CD14-positive monocyte (primary cell): ENCODE measurements around the gene CLCNKA. TPM values are rescaled to one million over a fixed set of nuclear protein-coding genes. Genes with fewer than 3 reads are reported as not detected.
A peak's percentile ranks its signal among the peaks of the same experiment; 100 is the strongest.

ENCODE experiments used
- DNase-seq, 3 donors: peaks; one replicate each; pipeline ENCODE4 v3.0.0-alpha.2; 2011 to 2022
- H2AFZ ChIP-seq: 2 replicates; pipeline ENCODE4 v1.6.0; 2012; ENCODE audit warnings: mild to moderate bottlenecking, low read depth, low read length, inconsistent platforms; ENCODE audit not compliant: insufficient read depth, poor library complexity, severe bottlenecking
- H3K27ac ChIP-seq, 2 donors: 1 replicate in 1 of 2; 2 replicates in 1 of 2; pipeline ENCODE4 v1.5.1; 2012 to 2013; ENCODE audit warnings: low read length in 2 of 2, control low read depth in 1 of 2, inconsistent platforms in 1 of 2, low read depth in 1 of 2, mild to moderate bottlenecking in 1 of 2
- H3K27me3 ChIP-seq, 2 donors: one replicate each; pipeline versions ENCODE4 v1.6.0 to v1.6.1; 2011 to 2013; ENCODE audit warnings: low read length in 2 of 2; ENCODE audit not compliant: control insufficient read depth in 2 of 2, insufficient read depth in 2 of 2
- H3K36me3 ChIP-seq, 2 donors: replicated peaks in 1 of 2; 1 replicate in 1 of 2; 2 replicates in 1 of 2; pipeline versions ENCODE4 v1.5.1 to v1.6.1; 2012 to 2013; ENCODE audit warnings: low read length in 2 of 2, control low read depth in 1 of 2, inconsistent platforms in 1 of 2, mild to moderate bottlenecking in 1 of 2; ENCODE audit not compliant: insufficient read depth in 2 of 2, control insufficient read depth in 1 of 2
- H3K4me1 ChIP-seq, 2 donors: 1 replicate in 1 of 2; 2 replicates in 1 of 2; pipeline versions ENCODE4 v1.5.1 to v1.6.1; 2012 to 2013; ENCODE audit warnings: low read length in 2 of 2, control low read depth in 1 of 2, inconsistent platforms in 1 of 2, mild to moderate bottlenecking in 1 of 2, moderate library complexity in 1 of 2; ENCODE audit not compliant: insufficient read depth in 2 of 2, control insufficient read depth in 1 of 2
- H3K4me2 ChIP-seq: replicated peaks from 2 replicates; pipeline ENCODE3; 2012; ENCODE audit warnings: low read length, moderate library complexity, mild to moderate bottlenecking; ENCODE audit not compliant: poor library complexity, severe bottlenecking; ENCODE audit errors: extremely low read depth
- H3K4me3 ChIP-seq, 3 experiments: fragments of 200-600 bp in 1 of 3; sonication (generic) in 1 of 3; replicated peaks in 1 of 3; 1 replicate in 2 of 3; 2 replicates in 1 of 3; pipeline ENCODE4 v1.5.1; 2011 to 2013; ENCODE audit warnings: low read length in 3 of 3, mild to moderate bottlenecking in 3 of 3, control low read depth in 2 of 3, low read depth in 2 of 3, inconsistent platforms in 1 of 3, moderate library complexity in 1 of 3
- H3K79me2 ChIP-seq: 2 replicates; pipeline ENCODE4 v1.6.0; 2012; ENCODE audit warnings: mild to moderate bottlenecking, control low read depth, inconsistent platforms, low read length, moderate library complexity; ENCODE audit not compliant: insufficient read depth
- H3K9ac ChIP-seq: 2 replicates; pipeline ENCODE4 v1.6.0; 2017; ENCODE audit warnings: low read length, mild to moderate bottlenecking; ENCODE audit not compliant: insufficient read depth, poor library complexity, severe bottlenecking
- H3K9me3 ChIP-seq, 2 donors: replicated peaks in 1 of 2; 1 replicate in 1 of 2; 2 replicates in 1 of 2; pipeline versions ENCODE4 v1.5.1 to v1.6.1; 2012 to 2013; ENCODE audit warnings: low read length in 2 of 2, control low read depth in 1 of 2; ENCODE audit not compliant: control insufficient read depth in 1 of 2, insufficient read depth in 1 of 2
- H4K20me1 ChIP-seq: 2 replicates; pipeline ENCODE4 v1.6.0; 2012; ENCODE audit warnings: mild to moderate bottlenecking, low read length, control low read depth, moderate library complexity; ENCODE audit not compliant: insufficient read depth
- H3K27ac Mint-ChIP-seq, 7 donors: one replicate each; pipeline ENCODE4 v1.8.0; 2020; ENCODE audit warnings: mild to moderate bottlenecking in 7 of 7, mixed read lengths in 7 of 7, moderate library complexity in 6 of 7, inconsistent platforms in 2 of 7
- H3K27me3 Mint-ChIP-seq, 3 donors: one replicate each; pipeline ENCODE4 v1.8.0; 2021 to 2022; ENCODE audit warnings: low read depth in 3 of 3, mild to moderate bottlenecking in 3 of 3, mixed read lengths in 3 of 3, moderate library complexity in 3 of 3, inconsistent platforms in 1 of 3
- H3K36me3 Mint-ChIP-seq, 2 donors: one replicate each; pipeline ENCODE4 v1.8.0; 2020; ENCODE audit warnings: mixed read lengths in 2 of 2, inconsistent platforms in 1 of 2, mild to moderate bottlenecking in 1 of 2
- H3K4me1 Mint-ChIP-seq: one replicate; pipeline ENCODE4 v1.8.0; 2020; ENCODE audit warnings: mild to moderate bottlenecking, mixed read lengths
- H3K4me3 Mint-ChIP-seq, 2 donors: one replicate each; pipeline ENCODE4 v1.8.0; 2020; ENCODE audit warnings: mild to moderate bottlenecking in 2 of 2, mixed read lengths in 2 of 2, moderate library complexity in 1 of 2
- H3K9me3 Mint-ChIP-seq, 7 donors: one replicate each; pipeline ENCODE4 v1.8.0; 2020 to 2022; ENCODE audit warnings: mixed read lengths in 7 of 7, mild to moderate bottlenecking in 6 of 7, moderate library complexity in 6 of 7, inconsistent platforms in 2 of 7
- WGBS: methylation state at CpG from one replicate; pipeline ENCODE4 v1.1.5; 2013; ENCODE audit warnings: missing lambda C conversion rate; ENCODE audit not compliant: insufficient coverage; 5-methylcytosine and 5-hydroxymethylcytosine counted together
- intact Hi-C, 2 donors: fragments of 100-400 bp; cut with micrococcal nuclease; formaldehyde crosslinking; loops; one replicate each; pipeline versions ENCODE4 v1.15.0 to v1.15.1; 2023
- polyA plus RNA-seq, 3 donors: library from polyadenylated mRNA; depleted of rRNA in 1 of 3; unstranded in 2 of 3; stranded (reverse) in 1 of 3; fragments of 300-500 nt in 2 of 3; fragments of >200 nt in 1 of 3; fragmentation: Illumina TruSeq in 2 of 3; gene quantifications; 1 replicate in 2 of 3; 2 replicates in 1 of 3; pipeline ENCODE4 v1.2.3, GENCODE V29; 2012 to 2021
- TF ChIP-seq, protein P1 (sequence below): fragments of 200-600 bp; IDR thresholded peaks from one replicate; pipeline ENCODE4 v1.8.0; 2022; ENCODE audit warnings: antibody characterized with exemption, mild to moderate bottlenecking

CLCNKA gene
- polyA plus RNA-seq, 3 donors: 0.07 TPM; not detected in 2

DNA sequence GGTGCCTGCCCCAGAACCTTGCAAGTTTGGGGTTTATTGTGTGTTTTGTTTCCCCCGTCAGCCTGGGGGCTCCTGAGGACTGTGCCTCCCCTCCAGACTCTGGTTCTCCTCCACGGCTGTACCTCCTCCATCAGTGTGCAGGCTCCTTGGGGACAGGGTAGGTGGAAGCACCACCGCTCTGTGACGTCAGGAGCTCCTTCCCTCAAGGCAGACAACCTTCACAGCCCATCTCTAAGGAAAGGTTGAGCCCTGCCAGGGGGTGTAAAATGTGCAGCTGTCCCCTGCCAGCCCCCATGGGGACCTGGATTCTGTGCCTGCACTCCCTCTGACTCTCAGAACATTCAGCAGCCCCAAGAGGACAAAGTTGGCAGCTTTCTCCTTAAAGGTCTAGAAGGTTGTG is 3.5 kb upstream of the CLCNKA start:
- Mint-ChIP-seq H3K27ac (no peak overlapping the region), H3K4me1 (peaks cover 8% of the 10 kb centered on the region), H3K27me3 (peaks cover 8 to 28% (median 22%) of the 10 kb centered on the region in 3 donors), H3K9me3 (no peaks in the 10 kb centered on the region), H3K4me3 (no peak overlapping the region), H3K36me3 (no peaks in the 10 kb centered on the region)
- Histone ChIP-seq H3K9ac (no peak overlapping the region), H3K9me3 (no peaks in the 10 kb centered on the region), H3K4me2 (no peak overlapping the region), H3K27ac (no peak overlapping the region), H4K20me1 (no peaks in the 10 kb centered on the region), H3K36me3 (no peaks in the 10 kb centered on the region), H3K4me3 (no peak overlapping the region), H3K27me3 (no peaks in the 10 kb centered on the region), H2AFZ (peak overlapping the region; percentile 53), H3K79me2 (no peaks in the 10 kb centered on the region), H3K4me1 (peaks cover 3 to 12% of the 10 kb centered on the region in 2 donors)
- DNase-seq: no peak
- TF ChIP-seq, protein P1, sequence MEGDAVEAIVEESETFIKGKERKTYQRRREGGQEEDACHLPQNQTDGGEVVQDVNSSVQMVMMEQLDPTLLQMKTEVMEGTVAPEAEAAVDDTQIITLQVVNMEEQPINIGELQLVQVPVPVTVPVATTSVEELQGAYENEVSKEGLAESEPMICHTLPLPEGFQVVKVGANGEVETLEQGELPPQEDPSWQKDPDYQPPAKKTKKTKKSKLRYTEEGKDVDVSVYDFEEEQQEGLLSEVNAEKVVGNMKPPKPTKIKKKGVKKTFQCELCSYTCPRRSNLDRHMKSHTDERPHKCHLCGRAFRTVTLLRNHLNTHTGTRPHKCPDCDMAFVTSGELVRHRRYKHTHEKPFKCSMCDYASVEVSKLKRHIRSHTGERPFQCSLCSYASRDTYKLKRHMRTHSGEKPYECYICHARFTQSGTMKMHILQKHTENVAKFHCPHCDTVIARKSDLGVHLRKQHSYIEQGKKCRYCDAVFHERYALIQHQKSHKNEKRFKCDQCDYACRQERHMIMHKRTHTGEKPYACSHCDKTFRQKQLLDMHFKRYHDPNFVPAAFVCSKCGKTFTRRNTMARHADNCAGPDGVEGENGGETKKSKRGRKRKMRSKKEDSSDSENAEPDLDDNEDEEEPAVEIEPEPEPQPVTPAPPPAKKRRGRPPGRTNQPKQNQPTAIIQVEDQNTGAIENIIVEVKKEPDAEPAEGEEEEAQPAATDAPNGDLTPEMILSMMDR: no peak
- intact Hi-C loops: loop anchor here in 1 of 2 donors (10.0 kb wide), 1 partner anchor 166 kb away; no protein-coding TSS in a partner anchor
- 100% methylated on average over 1 of the region's 4 CpGs for WGBS

GRCh38 chr1:16018749-16019643 is 2.8 kb upstream of the CLCNKA start:
- 86% methylated on average over 18 of the region's 23 CpGs for WGBS
- Mint-ChIP-seq H3K9me3 (no peaks in the 10 kb centered on the region), H3K27ac (peak overlapping the region in 1 of 7 donors; percentile 23), H3K27me3 (peaks cover 10 to 25% (median 19%) of the 10 kb centered on the region in 3 donors), H3K36me3 (no peaks in the 10 kb centered on the region), H3K4me3 (no peak overlapping the region), H3K4me1 (peaks cover 6% of the 10 kb centered on the region)
- no peak overlapping the region for H2AFZ ChIP-seq
- no peak overlapping the region for H3K4me3 ChIP-seq
- DNase-seq: no peak
- no peaks in the 10 kb centered on the region for H3K9me3 ChIP-seq
- intact Hi-C loops: loop anchor here in 1 of 2 donors (10.0 kb wide), 1 partner anchor 166 kb away; no protein-coding TSS in a partner anchor
- no peak overlapping the region for H3K27ac ChIP-seq
- no peaks in the 10 kb centered on the region for H3K79me2 ChIP-seq
- no peaks in the 10 kb centered on the region for H3K36me3 ChIP-seq
- no peak overlapping the region for H3K4me2 ChIP-seq
- no peak overlapping the region for H3K9ac ChIP-seq
- no peaks in the 10 kb centered on the region for H4K20me1 ChIP-seq
- no peaks in the 10 kb centered on the region for H3K27me3 ChIP-seq
- TF ChIP-seq, protein P1: no peak
- H3K4me1 ChIP-seq: peaks cover 0 to 7% of the 10 kb centered on the region in 2 donors
